K562 (cell line): ENCODE data around the gene PHF11. TPM values are rescaled to one million over a fixed set of nuclear protein-coding genes. Genes with fewer than 3 reads are reported as not detected.

Source experiments
- ATAC-seq: fragments of 200-7000 bp; cut with Tn5 transposase; 3 replicates; pipeline ENCODE4 v1.9.1; 2020; ENCODE audit warnings: moderate library complexity
- BruUV-seq: library from RNA; stranded (reverse); fragments of 400-500 nt; replicated peaks from 2 replicates; lab custom pipeline; 2021; lab: Mats Ljungman, UMichigan
- CTCF ChIA-PET: fragments of 300-600 bp; formaldehyde crosslinking; extraction: SDS; loops from one replicate; lab custom pipeline; 2021; ENCODE audit warnings: low intra/inter-chr PET ratio; lab: Yijun Ruan, JAX
- POLR2A ChIA-PET: fragments of 300-600, 350-650 bp; sonication (Branson Sonifier 250); formaldehyde crosslinking; extraction: SDS; loops from one replicate; lab custom pipeline; 2021; ENCODE audit warnings: antibody characterized with exemption, inconsistent platforms; lab: Yijun Ruan, JAX
- DNase-seq, 4 experiments: peaks; one replicate each; pipeline versions ENCODE4 v3.0.0 to v3.0.0-alpha.2; 2011 to 2018; ENCODE audit warnings: low spot score in 3 of 4, mixed read lengths in 3 of 4; ENCODE audit errors: extremely low read depth in 1 of 4
- FAIRE-seq: peaks from 2 replicates; lab custom pipeline; 2011; peaks lifted over from hg19 to GRCh38; lab: Jason Lieb, UNC
- H2AFZ ChIP-seq: 2 replicates; pipeline ENCODE4 v1.6.0; 2011; ENCODE audit warnings: low read depth, low read length, control low read depth, inconsistent platforms
- H3K27ac ChIP-seq: fragments of 200-600 bp; 3 replicates; pipeline ENCODE4 v1.8.0; 2011; ENCODE audit warnings: low read depth, mild to moderate bottlenecking, control low read depth, inconsistent platforms, low read length, moderate library complexity, mixed read lengths; ENCODE audit errors: extremely low read depth
- H3K27me3 ChIP-seq, 2 experiments: fragments of 300-600 bp in 1 of 2; 2 replicates in 1 of 2; 3 replicates in 1 of 2; pipeline versions ENCODE4 v1.6.0 to v1.8.0; 2011; ENCODE audit warnings: inconsistent platforms in 2 of 2, low read length in 2 of 2, mild to moderate bottlenecking in 1 of 2, mixed read lengths in 1 of 2, moderate library complexity in 1 of 2; ENCODE audit not compliant: control insufficient read depth in 2 of 2, insufficient read depth in 2 of 2
- H3K36me3 ChIP-seq: fragments of 300-600 bp; 3 replicates; pipeline ENCODE4 v1.8.0; 2011; ENCODE audit warnings: mild to moderate bottlenecking, low read length, inconsistent platforms; ENCODE audit not compliant: control insufficient read depth, insufficient read depth
- H3K4me1 ChIP-seq, 2 experiments: fragments of 200-600 bp in 1 of 2; replicated peaks in 1 of 2; 2 replicates in 1 of 2; 3 replicates in 1 of 2; pipeline versions ENCODE4 v1.5.1 to v1.8.0; 2011; ENCODE audit warnings: inconsistent platforms in 2 of 2, low read length in 2 of 2, mild to moderate bottlenecking in 1 of 2, mixed read lengths in 1 of 2, moderate library complexity in 1 of 2; ENCODE audit not compliant: control insufficient read depth in 2 of 2, insufficient read depth in 2 of 2
- H3K4me2 ChIP-seq: 2 replicates; pipeline ENCODE4 v1.6.1; 2011; ENCODE audit warnings: low read length, control low read depth, inconsistent platforms, mixed read lengths; ENCODE audit not compliant: insufficient read depth
- H3K4me3 ChIP-seq: fragments of 200-600 bp; sonication (generic), shearing (Covaris generic); 2 replicates; pipeline ENCODE4 v1.5.1; 2016; ENCODE audit warnings: control low read depth, inconsistent platforms
- H3K79me2 ChIP-seq: fragments of 200-600 bp; 3 replicates; pipeline ENCODE4 v1.8.0; 2011; ENCODE audit warnings: low read length, inconsistent platforms; ENCODE audit not compliant: control insufficient read depth, insufficient read depth
- H3K9ac ChIP-seq, 2 experiments: 2 replicates each; pipeline versions ENCODE4 v1.6.0 to v1.6.1; 2011; ENCODE audit warnings: low read depth in 2 of 2, low read length in 2 of 2, control low read depth in 1 of 2, inconsistent platforms in 1 of 2, mild to moderate bottlenecking in 1 of 2, mixed read lengths in 1 of 2; ENCODE audit not compliant: insufficient read depth in 1 of 2
- H3K9me1 ChIP-seq: one replicate; pipeline ENCODE4 v1.6.0; 2011; ENCODE audit warnings: inconsistent platforms, mild to moderate bottlenecking, low read length, moderate library complexity; ENCODE audit not compliant: control insufficient read depth, insufficient read depth
- H3K9me3 ChIP-seq: replicated peaks from 2 replicates; pipeline ENCODE4 v1.5.1; 2011; ENCODE audit warnings: low read depth, low read length, inconsistent platforms; ENCODE audit not compliant: control insufficient read depth, insufficient read depth
- H4K20me1 ChIP-seq: replicated peaks from 2 replicates; pipeline ENCODE4 v1.6.1; 2011; ENCODE audit warnings: low read length, inconsistent platforms, mixed read lengths; ENCODE audit not compliant: control insufficient read depth, insufficient read depth
- EP400 ChIP-seq: fragments of 450-650 bp; IDR thresholded peaks from 2 replicates; pipeline ENCODE4 v1.6.1; 2017; ENCODE audit warnings: antibody characterized with exemption, mild to moderate bottlenecking, moderate library complexity
- FOXP1 ChIP-seq: sonication (generic); formaldehyde crosslinking; IDR thresholded peaks from 2 replicates; pipeline ENCODE4 v1.8.0; 2022; ENCODE audit warnings: mild to moderate bottlenecking, missing genetic modification reagents
- HLTF ChIP-seq: fragments of 450-650 bp; IDR thresholded peaks from 2 replicates; pipeline ENCODE4 v1.6.1; 2016
- NCOA6 ChIP-seq: fragments of 450-650 bp; IDR thresholded peaks from 2 replicates; pipeline ENCODE4 v1.6.1; 2017; ENCODE audit warnings: mild to moderate bottlenecking
- PHF21A ChIP-seq: fragments of 450-650 bp; IDR thresholded peaks from 2 replicates; pipeline ENCODE4 v1.6.1; 2017; ENCODE audit warnings: low read depth, borderline replicate concordance
- SETDB1 ChIP-seq: IDR thresholded peaks from one replicate; pipeline ENCODE4 v1.6.1; 2012; ENCODE audit warnings: low read length, control low read depth, inconsistent platforms
- ZBTB40 ChIP-seq, 2 experiments: fragments of 450-650 bp in 1 of 2; sonication (generic) in 1 of 2; formaldehyde crosslinking in 1 of 2; IDR thresholded peaks; 2 replicates each; pipeline versions ENCODE4 v1.7.1 to v1.9.0; 2016 to 2022; ENCODE audit warnings: inconsistent platforms in 1 of 2, mild to moderate bottlenecking in 1 of 2, missing genetic modification reagents in 1 of 2
- WGBS: fragments of 100-300 bp; shearing (Covaris generic); methylation state at CpG from one replicate; pipeline ENCODE4 v1.1.6; 2016; ENCODE audit warnings: low coverage, mixed read lengths; ENCODE audit not compliant: insufficient coverage; ENCODE audit errors: missing lambda C conversion rate; 5-methylcytosine and 5-hydroxymethylcytosine counted together
- in situ Hi-C: fragments of 300-500 bp; cut with MboI; formaldehyde crosslinking; loops from 4 replicates; pipeline ENCODE4 v1.15.0; 2018; ENCODE audit warnings: inconsistent platforms, mixed read lengths
- intact Hi-C: fragments of 100-400 bp; cut with micrococcal nuclease; formaldehyde crosslinking; loops from 2 replicates; pipeline ENCODE4 v1.14.2; 2022
- polyA plus RNA-seq, 8 experiments: library from polyadenylated mRNA; depleted of rRNA in 4 of 8; stranded (reverse) in 5 of 8; unstranded in 3 of 8; fragments of >200 nt; fragmentation: Nextera tagmentation in 2 of 8; fragmentation: Illumina TruSeq in 1 of 8; extraction: Ambion mirVana in 2 of 8; extraction: Trizol in 1 of 8; gene quantifications; 2 replicates each; pipeline versions ENCODE4 v1.2.1 to v1.2.3, GENCODE V29; 2011 to 2014; ENCODE audit warnings: inconsistent platforms in 1 of 8, missing spikeins in 1 of 8
- total RNA-seq, 7 experiments: library from RNA; depleted of rRNA in 6 of 7; stranded (reverse); fragments of >200 nt in 6 of 7; fragmentation: Illumina TruSeq in 2 of 7; extraction: Trizol in 2 of 7; gene quantifications; 2 replicates each; pipeline versions ENCODE4 v1.2.1 to v1.2.3, GENCODE V29; 2011 to 2021; ENCODE audit warnings: low replicate concordance in 1 of 7
- TF ChIP-seq, protein P1 (sequence below): fragments of 250-450 bp; sonication (Bioruptor Pico); IDR thresholded peaks from 2 replicates; pipeline ENCODE4 v1.4.0; 2020; ENCODE audit warnings: borderline replicate concordance
- TF ChIP-seq, protein P2 (sequence below): sonication (generic); formaldehyde crosslinking; IDR thresholded peaks from 2 replicates; pipeline ENCODE4 v1.8.0; 2022; ENCODE audit warnings: missing genetic modification reagents, mild to moderate bottlenecking, borderline replicate concordance

PHF11 gene
- total and polyA plus RNA-seq, 9 of the 15 experiments (the other 6 are each of a cell fraction or from before 2014, with no cell fraction given): 1.9 to 7.0 (median 5.3) TPM

DNA sequence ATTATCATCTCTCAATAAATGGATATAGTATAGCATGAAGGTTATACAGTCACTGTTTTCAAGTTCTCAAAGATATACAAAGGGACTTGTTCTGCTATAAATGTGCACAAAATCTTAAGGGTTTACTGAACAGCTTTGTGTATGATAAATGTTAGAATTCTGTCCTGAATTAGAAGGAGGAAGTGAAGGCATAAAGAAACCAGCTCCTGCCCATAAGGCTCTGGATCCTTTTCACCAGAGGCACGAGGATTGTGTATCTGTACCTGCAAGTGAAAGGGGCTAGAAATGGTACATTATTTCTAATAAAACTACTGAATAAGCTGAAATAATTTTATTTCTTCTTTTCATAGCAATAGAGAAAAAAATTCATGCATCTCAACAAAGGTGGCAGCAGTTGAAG is 32.4 kb downstream of the PHF11 start:
- ChIA-PET CTCF (no interaction called here), POLR2A (interaction anchor here (0.9 kb wide), 1 partner anchor 10 kb away, joined by 3 read pairs; no protein-coding TSS in a partner anchor)
- in situ Hi-C loops: no loop called here
- no TSS peak for BruUV-seq
- TF ChIP-seq NCOA6 (no peak), HLTF (no peak), FOXP1 (CRISPR knock-in tag) (no peak), SETDB1 (no peak), PHF21A (no peak), ZBTB40 (IDR thresholded peaks at IDR 0.05) (no peak), ZBTB40 (CRISPR knock-in tag; IDR thresholded peaks at IDR 0.05) (no peak), EP400 (no peak)
- TF ChIP-seq, protein P1, sequence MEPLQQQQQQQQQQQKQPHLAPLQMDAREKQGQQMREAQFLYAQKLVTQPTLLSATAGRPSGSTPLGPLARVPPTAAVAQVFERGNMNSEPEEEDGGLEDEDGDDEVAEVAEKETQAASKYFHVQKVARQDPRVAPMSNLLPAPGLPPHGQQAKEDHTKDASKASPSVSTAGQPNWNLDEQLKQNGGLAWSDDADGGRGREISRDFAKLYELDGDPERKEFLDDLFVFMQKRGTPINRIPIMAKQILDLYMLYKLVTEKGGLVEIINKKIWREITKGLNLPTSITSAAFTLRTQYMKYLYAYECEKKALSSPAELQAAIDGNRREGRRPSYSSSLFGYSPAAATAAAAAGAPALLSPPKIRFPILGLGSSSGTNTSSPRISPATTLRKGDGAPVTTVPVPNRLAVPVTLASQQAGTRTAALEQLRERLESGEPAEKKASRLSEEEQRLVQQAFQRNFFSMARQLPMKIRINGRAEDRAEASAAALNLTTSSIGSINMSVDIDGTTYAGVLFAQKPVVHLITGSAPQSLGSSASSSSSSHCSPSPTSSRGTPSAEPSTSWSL (CRISPR knock-in tag): no peak
- TF ChIP-seq, protein P2, sequence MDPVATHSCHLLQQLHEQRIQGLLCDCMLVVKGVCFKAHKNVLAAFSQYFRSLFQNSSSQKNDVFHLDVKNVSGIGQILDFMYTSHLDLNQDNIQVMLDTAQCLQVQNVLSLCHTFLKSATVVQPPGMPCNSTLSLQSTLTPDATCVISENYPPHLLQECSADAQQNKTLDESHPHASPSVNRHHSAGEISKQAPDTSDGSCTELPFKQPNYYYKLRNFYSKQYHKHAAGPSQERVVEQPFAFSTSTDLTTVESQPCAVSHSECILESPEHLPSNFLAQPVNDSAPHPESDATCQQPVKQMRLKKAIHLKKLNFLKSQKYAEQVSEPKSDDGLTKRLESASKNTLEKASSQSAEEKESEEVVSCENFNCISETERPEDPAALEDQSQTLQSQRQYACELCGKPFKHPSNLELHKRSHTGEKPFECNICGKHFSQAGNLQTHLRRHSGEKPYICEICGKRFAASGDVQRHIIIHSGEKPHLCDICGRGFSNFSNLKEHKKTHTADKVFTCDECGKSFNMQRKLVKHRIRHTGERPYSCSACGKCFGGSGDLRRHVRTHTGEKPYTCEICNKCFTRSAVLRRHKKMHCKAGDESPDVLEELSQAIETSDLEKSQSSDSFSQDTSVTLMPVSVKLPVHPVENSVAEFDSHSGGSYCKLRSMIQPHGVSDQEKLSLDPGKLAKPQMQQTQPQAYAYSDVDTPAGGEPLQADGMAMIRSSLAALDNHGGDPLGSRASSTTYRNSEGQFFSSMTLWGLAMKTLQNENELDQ (CRISPR knock-in tag): no peak
- Histone ChIP-seq H3K4me3 (no peak overlapping the region), H4K20me1 (no peaks in the 10 kb centered on the region), H3K9me1 (no peaks in the 10 kb centered on the region), H3K9ac (no peak overlapping the region), H2AFZ (no peak overlapping the region), H3K4me2 (no peak overlapping the region), H3K9me3 (no peaks in the 10 kb centered on the region), H3K36me3 (peaks cover 6% of the 10 kb centered on the region; the same call in 1 of the 3 replicates), H3K27ac (no peak overlapping the region), H3K79me2 (no peaks in the 10 kb centered on the region), H3K4me1 (peaks cover 0 to 3% of the 10 kb centered on the region in 2 experiments; a peak in 2 of 5 replicates), H3K27me3 (no peaks in the 10 kb centered on the region)
- DNase-seq (no peak), FAIRE-seq (no peak), ATAC-seq (no peak)
- 62% methylated on average over 1 of the region's 1 CpG for WGBS
- intact Hi-C loops: no loop called here
